Inferior parietal cortex (tissue), 1 donor: Measurements from ENCODE around the gene CYP2A6.
"Not testable (repeated sequence)": the region's sequence is repeated elsewhere in the genome, so short reads cannot be mapped to it uniquely, and the experiment has no call there.

Source experiments
- DNase-seq: peaks from one replicate; pipeline ENCODE4 v3.0.0-alpha.2; 2016; ENCODE audit errors: extremely low spot score

CYP2A6 gene

DNA sequence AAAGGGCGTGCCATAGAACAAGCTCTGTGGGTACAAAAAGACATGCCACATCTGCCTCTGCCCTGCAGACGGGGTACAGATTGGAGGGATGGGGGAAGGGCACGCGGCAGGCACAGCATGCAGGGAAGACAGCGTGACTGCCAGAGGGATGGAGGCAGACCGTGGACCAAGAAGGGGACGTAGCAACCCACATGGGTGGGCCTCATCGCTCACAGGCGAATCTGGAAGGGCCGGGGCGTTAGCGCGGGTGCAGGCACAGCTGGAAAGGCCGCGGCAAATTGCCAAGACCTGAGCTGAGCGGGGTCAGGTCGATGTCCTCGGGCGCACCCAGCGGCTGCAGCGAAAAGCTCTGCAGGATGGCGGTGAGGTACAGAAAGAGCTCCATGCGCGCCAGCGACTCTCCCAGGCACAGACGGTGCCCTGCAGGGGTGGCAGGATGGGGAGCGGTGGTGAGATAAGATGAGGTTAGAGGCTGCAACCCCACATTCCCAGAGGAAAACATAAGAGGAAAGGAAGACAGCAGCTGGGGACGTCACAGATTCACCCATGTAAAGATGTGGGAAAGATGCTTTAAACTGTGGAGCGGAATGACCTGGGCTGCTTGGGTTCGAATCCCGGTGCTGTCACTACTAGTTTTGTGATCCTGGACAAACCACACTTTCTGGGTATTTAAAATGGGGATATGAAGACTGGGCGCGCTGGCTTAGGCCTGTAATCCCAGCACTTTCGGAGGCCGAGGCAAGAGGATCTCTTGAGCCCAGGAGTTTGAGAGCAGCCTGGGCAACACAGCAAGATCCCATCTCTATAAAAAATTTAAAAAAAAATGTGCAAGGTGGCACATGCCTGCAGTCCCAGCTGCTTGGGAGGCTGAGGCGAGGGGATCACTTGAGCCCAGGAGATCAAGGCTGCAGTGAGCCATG is 31.5 kb downstream of the CYP2A6 start:
- DNase-seq: not testable (repeated sequence)

DNA sequence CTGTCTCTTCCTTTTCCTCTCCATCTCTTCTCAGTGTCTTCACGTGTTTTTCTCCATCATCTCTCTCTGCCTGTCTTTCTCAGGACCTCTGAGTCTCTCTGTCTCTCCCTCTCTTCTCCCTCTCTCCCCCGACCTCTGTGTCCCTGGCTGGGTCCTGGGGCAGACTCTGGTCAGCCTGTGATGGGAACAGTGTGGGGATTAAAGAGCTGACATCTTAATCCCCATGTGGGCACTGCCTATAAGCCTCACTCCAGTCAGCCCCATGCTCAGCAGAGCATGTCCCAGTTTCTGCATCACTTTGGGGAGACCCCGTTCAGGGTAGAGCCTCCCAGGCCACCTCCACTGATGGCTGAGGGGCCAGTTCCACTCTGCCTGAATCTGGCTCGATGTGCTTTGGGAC is 35.0 kb downstream of the CYP2A6 start:
- no peak for DNase-seq

GRCh38 chr19:40813182-40813581 is 37.1 kb downstream of the CYP2A6 start:
- no peak for DNase-seq

- DNase-seq: not testable (repeated sequence)
These were observed 37.7 kb downstream of the CYP2A6 start for GRCh38 chr19:40812571-40812970.

- DNase-seq: no peak
These were observed 38.5 kb downstream of the CYP2A6 start for GRCh38 chr19:40811478-40812341.

DNA sequence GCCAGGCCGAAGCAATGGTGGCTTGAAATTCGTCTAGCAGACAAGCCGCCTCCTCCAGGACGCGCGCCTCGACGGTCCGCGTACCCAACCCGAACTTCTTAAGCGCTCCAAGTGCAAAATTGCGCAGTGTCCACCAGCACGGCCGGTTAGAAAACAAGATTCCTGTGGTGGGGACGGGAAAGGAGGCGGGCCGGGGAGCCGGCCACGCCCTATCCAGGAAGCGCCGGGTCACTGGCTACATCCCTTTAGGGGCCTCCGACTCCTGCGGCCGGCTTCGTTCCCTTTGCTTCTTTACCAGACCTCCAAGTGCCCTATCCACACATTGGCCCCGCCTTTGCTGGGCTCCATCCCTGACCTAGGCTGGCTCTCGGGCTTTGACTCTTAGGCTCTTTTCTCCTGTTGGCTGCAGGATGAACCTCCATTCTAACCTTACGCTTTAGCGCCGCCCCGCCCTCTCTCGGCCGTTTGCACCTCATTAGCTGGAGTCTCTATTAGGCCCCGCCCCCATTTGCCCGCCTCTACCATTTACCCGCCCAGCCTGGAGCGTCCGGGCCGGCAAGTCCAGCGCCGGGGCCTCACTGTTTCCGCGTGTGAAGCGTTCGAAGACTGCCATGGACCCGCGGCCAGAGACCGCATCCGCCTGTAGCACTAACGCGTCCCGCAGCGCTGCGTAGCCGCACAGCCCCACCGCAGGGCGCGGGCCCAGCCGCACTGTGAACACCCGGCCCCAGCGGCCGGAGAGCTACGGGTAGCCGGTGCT is 39.4 kb downstream of the CYP2A6 start:
- not testable (repeated sequence) for DNase-seq

DNA sequence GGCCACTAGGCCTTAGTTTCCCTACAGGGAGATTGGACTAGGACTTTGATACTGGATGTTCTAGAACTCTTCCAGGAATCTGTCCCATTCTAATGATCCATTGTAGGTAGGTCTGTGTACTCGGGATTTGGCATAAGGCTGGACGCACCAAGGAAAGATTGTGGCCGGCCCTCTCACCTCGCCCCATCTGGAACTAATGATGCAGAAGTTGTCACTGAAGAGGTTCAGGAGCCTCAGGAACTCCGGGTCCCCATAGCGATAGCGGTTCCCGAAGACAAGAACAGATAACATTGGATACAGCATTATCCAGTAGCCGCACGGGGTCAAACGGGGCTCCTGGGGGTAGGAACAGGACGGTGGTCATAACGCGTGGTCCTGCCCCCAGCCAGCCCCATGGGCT is 40.1 kb downstream of the CYP2A6 start:
- no peak for DNase-seq

DNA sequence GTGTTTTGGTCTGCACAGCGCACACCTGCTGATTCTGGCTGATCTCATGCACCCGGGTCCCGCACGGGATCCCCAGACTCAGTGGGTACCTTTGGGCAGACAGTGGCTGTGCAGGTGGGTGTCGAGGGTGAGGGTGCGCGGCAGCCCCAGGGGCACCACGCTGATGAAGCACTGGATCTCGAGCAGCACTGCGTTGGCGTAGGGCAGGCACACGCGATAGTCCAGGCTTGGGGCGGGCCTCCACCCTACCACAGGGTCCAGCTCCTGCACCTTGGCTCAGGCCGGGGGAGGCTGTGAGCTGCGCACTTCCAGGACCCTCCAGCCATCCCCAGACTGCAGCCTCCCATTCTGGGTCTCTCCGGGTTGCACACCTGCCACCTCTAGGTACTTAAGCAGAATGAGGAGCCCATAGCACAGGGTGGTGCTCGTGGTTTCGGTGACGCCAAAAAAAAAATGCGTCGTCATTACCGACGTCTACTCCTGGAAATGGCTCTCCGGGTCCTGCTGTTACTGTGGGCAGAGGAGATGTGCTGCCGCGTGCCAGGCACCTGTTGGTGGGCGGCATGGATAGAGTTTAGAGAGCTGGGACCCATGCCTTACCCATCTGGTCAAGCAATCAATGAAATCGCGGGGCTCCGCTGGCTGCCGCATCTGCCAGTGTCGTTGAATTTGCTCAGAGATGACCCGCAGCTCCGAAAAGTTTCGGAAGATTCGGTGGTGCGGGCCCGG is 40.7 kb downstream of the CYP2A6 start:
- no peak for DNase-seq

GRCh38 chr19:40808497-40808896 is 41.8 kb downstream of the CYP2A6 start:
- no peak for DNase-seq

DNA sequence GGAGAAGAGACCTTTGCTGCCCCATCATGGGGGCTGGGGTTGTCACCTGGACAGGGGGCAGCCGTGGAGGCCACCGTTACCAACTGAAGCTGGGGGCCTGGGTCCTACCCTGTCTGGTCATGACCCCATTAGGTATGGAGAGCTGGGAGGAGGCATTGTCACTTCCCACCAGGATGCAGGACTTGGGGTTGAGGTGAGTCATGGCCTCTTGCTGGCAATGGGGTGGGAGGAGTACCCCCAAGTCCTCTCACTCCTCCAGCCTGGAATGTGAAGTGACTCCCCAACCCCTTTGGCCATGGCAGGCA is 42.3 kb downstream of the CYP2A6 start:
- DNase-seq: no peak

GRCh38 chr19:40807147-40808020 is 42.9 kb downstream of the CYP2A6 start:
- DNase-seq: no peak

DNA sequence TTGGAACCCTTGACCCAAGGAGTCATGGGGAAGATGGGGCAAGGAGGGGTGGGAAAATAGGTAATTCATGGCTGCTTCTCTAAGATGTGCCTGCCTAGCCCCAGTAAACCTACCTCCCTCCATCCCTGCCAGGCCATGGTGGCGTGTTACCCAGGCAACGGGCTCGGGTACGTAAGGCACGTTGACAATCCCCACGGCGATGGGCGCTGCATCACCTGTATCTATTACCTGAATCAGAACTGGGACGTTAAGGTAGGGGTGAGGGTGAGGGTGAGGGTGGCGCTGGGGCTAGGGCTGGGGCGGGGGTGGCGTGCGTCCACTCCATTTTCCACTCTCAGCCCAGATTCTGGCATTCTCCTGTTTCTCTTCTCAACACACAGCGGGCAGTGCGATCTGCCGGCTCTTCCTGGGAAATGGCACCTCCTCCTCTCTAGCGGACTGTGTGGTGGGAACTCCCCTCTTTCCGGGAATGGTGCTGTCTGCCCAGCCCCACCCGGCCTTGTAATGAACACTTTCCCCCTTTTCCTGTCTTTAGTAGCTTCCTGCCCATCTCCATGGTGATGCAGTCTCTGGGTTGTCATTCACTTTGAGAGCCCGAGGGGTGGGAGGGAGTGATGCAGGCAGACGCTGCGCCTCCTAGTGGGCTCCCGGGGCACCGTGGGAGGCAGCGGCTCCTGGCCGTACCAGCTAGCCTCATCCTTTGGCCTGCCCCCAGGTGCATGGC is 43.7 kb downstream of the CYP2A6 start:
- DNase-seq: peak; percentile 87

- DNase-seq: no peak
These were observed 44.9 kb downstream of the CYP2A6 start for GRCh38 chr19:40805258-40805868.

DNA sequence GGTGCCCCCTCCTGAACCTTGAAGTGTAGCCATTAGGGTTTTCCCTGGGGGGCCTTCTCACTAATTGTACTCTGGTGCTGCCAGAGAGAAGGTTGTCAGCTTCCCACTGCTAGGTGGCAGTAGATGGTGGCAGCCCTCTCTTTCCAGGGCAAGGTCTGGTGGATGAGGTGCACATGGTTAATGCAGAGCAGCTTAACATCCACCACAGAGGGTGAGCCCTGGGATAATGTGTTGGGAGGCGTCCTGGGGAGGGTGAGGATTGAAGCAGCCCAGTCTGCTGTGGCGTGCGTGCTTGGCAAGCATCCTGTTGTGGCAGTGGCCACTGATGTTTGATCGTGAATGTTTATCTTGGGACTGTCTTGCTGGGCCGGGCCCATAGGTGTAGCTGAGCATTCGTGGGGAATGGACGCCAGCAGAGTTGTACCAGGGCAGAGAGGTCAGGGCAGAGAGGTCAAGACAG is 45.4 kb downstream of the CYP2A6 start:
- no peak for DNase-seq

DNA sequence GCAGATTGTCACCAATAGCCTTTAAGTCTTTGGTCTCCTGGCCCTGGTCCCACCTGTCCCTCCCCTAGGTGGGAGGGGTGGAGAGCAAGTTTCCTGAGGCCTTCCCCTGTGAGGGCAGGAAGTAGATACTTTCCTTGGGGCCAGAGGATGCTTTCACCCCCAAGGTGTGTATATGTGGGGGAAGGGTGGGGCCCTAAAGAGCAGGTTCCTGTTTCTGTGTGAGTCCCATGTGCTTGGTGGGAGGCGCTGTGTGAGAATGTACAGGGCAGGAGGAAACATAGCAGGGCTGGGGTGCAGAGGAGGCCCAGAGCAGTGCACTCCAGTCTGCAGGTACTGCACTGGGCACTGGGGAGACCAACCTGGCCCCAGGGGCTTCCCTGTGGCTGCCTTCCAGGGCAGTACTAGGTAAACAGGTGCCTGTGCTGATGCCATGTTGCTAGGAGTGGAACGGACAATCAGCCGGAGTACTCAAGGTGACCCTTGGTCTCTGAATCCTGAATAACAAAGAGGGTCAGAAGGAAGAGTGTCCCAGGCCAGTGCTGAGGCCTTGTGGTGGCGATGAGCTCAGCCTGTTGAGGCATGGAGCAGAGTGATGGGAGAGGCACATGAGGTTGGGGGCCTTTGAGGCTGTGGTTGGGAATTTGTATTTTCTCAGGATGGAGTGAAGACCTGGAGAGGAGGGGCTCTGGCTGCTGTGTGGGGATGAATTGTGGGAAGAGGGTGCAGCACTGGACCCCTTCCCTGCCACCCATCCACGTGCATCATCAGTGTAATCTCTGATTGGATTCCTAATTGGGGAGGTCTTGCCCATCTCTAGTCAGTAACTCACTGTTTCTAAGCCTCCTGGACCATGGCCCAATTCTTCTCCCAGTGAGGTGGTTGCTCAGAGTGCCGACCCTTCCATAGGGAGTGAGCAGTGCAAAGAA is 46.1 kb downstream of the CYP2A6 start:
- DNase-seq: no peak

GRCh38 chr19:40803170-40803856 is 46.9 kb downstream of the CYP2A6 start:
- no peak for DNase-seq
